ENCODE results near the gene FBXL13.
"Not testable (repeated sequence)": the region's sequence is repeated elsewhere in the genome, so short reads cannot be mapped to it uniquely, and the experiment has no call there.

Gene FBXL13

GRCh38 chr7:102810916-102811315 is 263.7 kb downstream of the FBXL13 start:
- no peak for DNase-seq

- no peak for DNase-seq
Measured at GRCh38 chr7:102806613-102807012, 268.0 kb downstream of the FBXL13 start.

GRCh38 chr7:102795987-102796595 is 278.5 kb downstream of the FBXL13 start:
- not testable (repeated sequence) for DNase-seq

GRCh38 chr7:102794567-102794966 is 280.0 kb downstream of the FBXL13 start:
- DNase-seq = not testable (repeated sequence)

GRCh38 chr7:102791831-102792230 is 282.8 kb downstream of the FBXL13 start:
- DNase-seq = not testable (repeated sequence)

- not testable (repeated sequence) for DNase-seq
Measured at GRCh38 chr7:102791367-102791766, 283.2 kb downstream of the FBXL13 start.

- DNase-seq = not testable (repeated sequence)
Measured at GRCh38 chr7:102790364-102791100, 284.1 kb downstream of the FBXL13 start.

GRCh38 chr7:102788770-102789169 is 285.8 kb downstream of the FBXL13 start:
- not testable (repeated sequence) for DNase-seq

- DNase-seq = not testable (repeated sequence)
Measured at GRCh38 chr7:102780926-102781325, 293.7 kb downstream of the FBXL13 start.

- not testable (repeated sequence) for DNase-seq
Measured at GRCh38 chr7:102778663-102779062, 295.9 kb downstream of the FBXL13 start.

GRCh38 chr7:102776217-102776616 is 298.4 kb downstream of the FBXL13 start:
- not testable (repeated sequence) for DNase-seq

- not testable (repeated sequence) for DNase-seq
Measured at GRCh38 chr7:102770467-102770866, 304.1 kb downstream of the FBXL13 start.

GRCh38 chr7:102769657-102770192 is 304.9 kb downstream of the FBXL13 start:
- DNase-seq = not testable (repeated sequence)

GRCh38 chr7:102763295-102763905 is 311.2 kb downstream of the FBXL13 start:
- DNase-seq = not testable (repeated sequence)

All from midbrain (tissue), 1 donor.